GM18907 (cell line): ENCODE results near the gene CDK5R2.

Source experiments
- ATAC-seq: cut with Tn5 transposase; IDR thresholded peaks from one replicate; pipeline ENCODE4 v1.9.1; 2021; ENCODE audit warnings: mild to moderate bottlenecking, moderate library complexity; ENCODE audit not compliant: unreplicated experiment

The CDK5R2 gene

GRCh38 chr2:218961651-218962570 lies 2.4 kb downstream of the CDK5R2 start:
- no peak for ATAC-seq

DNA sequence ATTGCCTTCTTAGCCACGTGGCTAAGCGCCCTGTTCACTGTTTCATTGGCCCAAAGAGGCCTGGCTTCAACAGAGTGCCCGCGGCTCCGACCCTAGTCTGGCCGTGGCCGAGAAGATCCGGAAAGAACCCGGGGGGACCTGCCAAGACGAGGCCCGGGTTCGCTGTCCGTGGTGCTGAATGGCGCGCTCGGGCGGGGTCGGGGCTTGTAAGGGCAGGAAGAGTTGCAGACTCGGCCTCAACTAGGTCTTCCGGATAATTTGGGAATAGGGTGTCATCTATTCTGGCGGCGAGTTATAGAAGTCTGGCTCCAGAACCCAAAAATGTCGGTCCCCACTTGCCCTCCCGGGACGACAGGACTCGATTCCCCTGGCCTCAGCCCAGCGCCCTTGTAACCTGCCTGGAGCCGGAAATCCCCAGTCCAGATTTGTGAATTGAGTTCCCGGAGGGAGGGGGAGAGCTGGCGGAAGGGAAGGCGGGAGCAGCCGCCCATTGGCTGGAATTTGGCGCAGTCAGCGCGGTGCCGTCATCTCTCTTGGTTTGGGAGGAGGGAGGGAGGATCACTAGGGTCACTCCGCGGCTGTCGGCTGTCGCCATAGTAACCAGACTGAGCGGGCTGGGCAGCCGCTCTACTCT lies 3.5 kb downstream of the CDK5R2 start:
- no peak for ATAC-seq

DNA sequence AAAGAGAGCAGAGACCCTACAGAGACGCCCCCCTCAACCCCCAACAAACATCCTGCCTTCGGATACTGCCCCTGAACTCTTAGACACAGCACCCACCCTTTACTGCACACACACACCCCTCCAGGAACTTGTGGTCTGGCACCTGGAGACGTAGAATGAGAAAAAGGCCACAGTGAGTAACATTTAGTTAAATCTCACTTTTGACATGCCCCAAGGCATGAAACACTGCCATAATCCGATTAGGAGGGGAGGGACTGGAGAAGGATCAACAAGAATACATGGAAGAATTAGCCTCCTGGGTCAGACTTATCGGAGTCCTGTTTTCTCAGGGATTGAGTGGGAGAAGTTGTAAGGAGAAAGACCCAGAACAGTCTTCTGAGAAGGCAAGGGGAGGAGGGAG lies 4.1 kb downstream of the CDK5R2 start:
- ATAC-seq = no peak

DNA sequence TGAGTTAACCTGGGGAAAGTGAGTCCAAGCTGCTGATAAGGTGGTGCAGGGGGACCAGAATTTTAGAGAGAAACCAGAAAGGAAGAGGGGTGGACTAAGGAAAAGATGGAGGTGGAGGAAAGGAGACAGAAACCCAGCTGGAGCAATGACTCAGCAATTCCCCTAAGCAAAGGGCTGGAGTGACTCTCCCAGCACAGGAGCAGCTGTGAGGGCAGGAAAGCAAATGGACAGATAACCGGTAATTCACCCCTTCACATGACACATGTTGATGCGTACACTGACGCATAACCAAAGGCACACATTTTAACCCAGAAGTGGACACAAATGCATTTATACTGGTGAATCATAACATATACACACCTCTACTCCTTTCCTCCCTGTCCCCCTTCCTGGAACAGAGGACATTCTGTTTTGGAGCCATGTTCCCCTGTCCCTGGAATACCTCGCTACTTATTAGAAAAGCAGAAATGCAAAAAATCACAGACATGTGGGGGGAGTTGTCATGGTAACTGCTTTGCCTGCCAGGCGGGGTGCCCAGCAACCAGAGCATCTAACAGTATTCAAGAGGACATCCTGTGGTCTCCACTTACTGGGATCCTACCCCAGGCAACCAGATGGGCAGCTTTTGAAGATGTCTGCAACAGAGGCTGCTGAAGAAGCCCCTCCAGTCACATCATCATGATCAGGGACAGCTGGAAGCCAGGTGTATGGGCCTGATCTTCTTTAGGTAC lies 4.7 kb downstream of the CDK5R2 start:
- no peak for ATAC-seq

- ATAC-seq = no peak
Measured at GRCh38 chr2:218970894-218971293, 11.4 kb downstream of the CDK5R2 start.

DNA sequence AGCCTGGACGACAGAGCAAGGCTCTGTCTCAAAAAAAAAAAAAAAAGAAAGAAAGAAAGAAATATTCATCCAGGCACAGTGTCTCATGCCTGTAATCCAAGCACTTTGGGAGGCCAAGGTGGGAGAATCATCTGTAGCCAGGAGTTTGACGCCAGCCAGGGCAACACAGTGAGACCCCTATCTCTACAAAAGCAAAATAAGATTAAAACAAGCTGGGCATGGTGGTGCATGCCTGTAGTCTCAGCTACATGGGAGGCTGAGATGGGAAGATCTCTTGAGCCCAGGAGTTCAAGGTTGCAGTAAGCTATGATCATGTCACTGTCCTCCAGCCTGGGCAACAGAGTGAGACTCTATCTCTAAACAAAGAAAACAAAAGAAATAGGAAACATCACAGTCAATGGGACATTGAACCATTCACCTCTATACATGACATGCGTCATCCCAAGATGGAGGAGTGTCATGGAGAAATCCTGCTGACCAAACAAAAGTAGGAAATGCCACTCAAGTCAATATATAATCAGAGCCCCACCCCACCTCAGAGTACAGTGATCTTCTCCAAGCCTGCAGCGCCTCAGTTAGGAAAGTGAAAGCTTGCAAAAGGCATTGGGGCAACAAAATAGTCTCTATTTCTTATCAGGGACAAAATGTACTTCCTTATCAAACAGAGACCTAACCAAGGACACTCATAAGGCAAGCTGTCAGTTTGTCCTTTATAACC lies 15.8 kb downstream of the CDK5R2 start:
- ATAC-seq = no peak

DNA sequence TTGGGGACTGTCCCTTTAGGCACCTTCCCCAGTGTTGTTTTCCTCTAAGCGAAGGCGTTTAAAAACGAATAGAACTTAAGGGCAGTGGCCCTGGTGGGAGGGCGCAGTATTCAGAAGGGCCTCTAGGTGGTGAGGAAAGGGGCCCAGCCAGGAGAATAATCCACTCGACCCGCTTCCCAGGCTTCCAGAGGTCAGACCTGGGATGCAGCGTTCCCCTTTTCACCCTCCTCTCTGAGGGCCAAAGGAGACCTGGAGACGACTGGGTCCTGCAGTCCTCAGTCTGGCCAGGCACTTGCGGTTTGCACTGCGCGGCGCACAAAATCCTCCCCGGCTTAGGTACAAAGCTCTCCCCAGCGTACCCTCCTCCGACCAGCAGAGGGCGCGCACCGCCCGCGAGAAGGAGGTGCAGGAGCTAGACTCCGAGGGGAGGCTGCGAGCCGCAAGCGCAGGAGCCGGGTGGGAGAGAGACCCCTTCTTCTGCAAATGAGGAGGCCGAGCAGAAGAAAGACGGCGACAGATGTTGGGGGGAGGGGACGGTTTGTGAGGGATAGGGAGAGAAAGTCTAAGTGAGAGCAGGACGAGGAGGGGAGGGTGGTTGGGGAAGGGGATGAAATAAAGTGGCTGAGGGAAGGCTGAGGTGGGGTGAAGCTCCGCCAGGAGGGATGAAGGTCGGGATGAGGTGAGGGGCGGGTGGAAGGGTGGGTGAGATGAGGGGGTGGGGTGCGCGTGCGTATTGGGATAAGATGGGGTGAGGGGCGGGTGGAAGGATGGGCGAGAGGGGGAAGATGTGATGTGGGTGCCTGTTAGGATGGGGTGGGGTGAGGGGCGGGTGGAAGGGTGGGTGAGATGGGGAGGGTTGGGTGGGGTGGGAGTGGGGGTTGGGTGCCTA lies 20.6 kb downstream of the CDK5R2 start:
- ATAC-seq = peak; percentile 85

GRCh38 chr2:218980735-218981389 lies 21.4 kb downstream of the CDK5R2 start:
- ATAC-seq = no peak

DNA sequence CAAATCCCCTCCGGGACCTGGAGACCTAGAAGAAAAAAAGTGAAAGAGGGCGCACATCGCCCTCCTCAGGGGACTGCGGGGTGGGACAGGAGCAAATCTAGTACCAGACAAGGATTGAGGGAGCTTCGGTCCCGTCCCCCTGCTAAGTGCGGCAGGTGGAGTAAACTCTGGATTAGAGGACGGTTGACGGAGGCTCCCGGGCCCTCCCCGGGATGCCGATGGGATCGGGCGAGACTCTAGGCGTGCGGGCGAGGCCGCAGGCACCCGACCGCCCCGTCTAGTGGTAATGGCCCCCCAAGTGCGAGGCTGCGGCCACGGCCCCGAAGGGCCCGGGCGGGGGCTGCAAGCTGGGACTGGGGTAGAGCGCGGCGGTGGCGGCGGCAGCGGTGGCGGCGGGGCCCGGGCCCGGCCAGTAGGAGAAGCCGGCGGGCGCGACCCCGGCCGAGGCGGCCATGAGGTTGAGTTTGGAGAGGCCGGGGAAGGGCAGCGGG lies 22.0 kb downstream of the CDK5R2 start:
- no peak for ATAC-seq

- ATAC-seq = no peak
Measured at GRCh38 chr2:218981881-218982585, 22.6 kb downstream of the CDK5R2 start.

DNA sequence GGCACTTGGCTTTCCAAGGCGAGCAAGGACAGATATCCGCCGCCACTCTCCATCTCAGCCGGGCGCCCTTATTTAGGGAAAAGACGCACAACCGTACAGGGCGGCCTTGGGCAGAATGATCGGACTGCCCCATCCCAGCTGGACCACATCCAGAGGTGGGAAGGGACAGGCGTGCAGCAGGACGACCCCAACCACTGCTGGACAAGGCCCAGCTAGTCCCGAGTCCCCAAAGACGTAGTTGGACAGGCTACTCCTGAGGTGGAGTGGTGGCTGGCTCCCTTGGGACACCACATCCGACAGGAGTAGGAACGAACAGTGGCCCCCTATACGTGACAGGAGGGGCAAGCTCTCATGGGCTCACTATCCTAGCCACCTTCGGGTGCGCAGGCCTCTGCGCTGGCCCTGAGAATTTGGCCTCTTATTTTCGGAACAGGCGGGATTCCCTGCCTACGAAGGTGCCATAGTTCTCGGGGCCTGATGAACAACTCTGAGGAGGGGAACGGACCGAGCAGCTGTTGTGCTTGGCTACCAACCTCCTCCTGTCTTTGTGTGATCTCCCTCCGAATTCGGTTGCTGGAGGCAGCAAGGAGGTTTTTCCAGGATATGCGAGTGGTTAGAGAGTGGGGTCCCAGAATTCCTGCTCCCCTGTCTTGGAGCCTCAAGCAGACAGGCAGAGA lies 23.3 kb downstream of the CDK5R2 start:
- ATAC-seq = no peak

DNA sequence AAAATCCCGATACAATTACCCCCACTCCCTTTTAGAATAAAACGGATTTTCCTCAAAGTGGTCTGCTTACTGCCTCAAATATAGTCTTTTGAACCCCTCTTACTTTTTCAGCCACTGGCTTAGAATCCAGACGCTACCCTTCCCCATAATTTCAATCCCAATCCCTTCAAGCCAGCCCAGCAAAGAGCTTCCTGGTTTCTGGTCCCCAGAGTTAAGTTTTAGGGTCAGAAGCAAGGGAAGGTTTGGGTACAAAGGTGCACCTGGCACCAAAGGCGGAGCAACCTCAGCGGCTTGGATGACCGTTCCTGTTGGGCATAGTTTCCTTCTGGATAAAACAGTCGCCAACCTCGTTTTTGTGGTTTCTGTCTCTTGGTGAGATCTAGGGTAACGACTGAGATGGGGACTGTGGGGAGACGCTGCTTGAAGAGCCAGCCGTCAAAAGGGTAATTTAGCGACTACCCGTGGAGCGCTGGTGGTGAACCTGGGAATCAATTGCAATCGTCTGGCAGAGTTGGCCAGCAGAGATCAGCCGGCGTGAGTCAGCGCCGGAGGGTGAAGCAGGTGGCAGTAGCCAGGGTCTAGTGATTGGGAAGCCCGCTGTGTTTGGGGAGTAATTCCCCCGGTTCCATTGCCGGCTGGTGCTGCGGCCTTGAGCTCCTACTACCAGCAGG lies 23.9 kb downstream of the CDK5R2 start:
- ATAC-seq = no peak

- no peak for ATAC-seq
Measured at GRCh38 chr2:218983934-218984238, 24.4 kb downstream of the CDK5R2 start.

- no peak for ATAC-seq
Measured at GRCh38 chr2:218984239-218985020, 25.0 kb downstream of the CDK5R2 start.

DNA sequence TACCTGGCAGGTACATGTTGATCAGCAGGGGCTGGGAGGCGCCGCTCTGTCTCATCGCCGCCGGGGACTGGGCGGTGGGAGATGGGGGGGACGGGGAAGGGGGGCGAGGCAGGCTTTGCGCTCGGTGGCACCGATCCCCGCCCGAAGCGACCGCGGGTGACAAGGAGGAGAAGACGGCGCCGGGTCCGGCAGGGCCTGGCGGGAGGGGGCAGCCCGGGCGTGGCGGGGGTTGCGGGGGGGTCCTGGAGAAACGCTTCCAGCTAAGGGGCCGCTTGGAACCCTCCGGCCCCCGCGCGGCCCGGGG lies 25.5 kb downstream of the CDK5R2 start, which contains the start of gene FEV:
TSS of gene FEV (minus strand) at position 164 of the 304 bp plus-strand sequence. CDS start at position 55, 109 bp downstream.
- no peak for ATAC-seq

- no peak for ATAC-seq
Measured at GRCh38 chr2:218985325-218986091, 26.0 kb downstream of the CDK5R2 start.
